ENCODE results near the gene PLA2G12A.

The PLA2G12A gene

DNA sequence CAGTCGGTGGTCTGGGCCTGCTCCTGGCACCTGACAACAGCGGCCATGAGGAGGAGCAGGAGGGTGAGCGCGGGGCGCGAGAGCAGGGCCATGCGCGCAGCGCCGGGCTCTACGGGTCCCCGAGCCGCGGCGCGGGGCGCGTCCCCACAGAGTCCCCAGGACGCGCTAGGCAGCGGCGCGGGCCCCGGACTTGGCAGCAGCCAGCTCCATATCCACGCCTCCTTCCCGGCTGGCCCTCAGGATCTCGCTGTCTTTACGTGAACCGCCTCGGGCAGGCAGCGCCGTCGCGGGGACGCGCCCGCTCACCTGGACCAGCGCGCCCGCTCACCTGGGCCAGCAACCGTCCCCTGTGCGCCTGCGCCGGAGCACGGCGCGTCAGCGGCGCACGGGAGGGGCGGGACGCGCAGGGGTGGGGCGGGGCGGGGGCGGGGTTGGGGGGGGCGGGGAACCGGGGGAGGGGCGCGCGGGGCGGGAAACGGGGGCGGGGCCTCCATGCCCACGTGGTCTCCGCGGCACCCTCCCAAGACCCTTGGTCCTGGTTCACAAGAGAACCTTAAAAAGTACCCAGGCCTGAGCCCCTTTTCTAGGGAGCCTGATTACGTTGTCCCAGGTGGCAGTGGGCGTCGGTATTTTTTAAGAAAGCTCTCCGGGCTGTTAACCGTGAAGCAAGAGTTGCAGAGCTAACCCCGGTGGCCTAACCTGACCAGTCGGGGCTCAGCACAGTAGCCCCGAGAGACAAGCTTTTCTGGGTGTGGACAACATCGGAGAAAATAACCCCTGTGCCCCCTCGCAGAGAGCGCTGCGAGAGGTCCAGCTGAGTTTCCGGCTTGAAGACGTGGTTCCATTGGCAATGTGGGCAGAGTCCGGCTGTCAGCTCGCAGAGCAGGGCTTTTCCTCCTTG lies at the start of gene PLA2G12A:
PLA2G12A (minus strand) TSS at position 353 of the 901 bp plus-strand sequence; CDS start at position 92, 261 bp downstream.
- DNase-seq = peak; percentile 51

DNA sequence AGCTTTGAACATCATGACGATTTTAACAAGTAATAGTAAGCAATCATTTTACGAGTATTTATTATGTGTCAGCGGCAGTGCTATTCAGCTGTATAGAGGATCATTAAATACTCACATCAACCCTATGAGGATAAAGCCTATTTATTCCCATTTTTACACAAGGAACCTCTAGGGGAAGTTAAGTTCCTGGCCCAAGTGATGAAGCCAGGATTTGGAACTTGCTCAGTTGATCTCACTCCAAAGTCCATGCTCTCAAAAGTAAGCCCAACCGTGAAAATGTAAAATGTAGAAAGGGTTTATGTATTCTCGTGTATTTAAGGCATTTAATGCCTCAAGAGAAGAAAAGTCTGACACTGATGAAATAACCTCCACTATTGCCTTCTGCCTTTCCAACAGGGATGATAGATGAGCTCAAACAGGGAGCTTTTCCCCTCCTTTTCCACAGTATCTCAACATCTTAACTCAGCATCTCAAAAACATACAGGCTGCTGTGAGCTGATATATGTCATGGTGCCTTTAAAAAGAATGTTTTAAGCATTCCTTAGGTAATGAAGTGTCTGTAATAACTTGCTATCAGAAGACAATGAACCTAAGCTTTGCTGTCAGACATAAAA lies 35.0 kb upstream of the PLA2G12A start:
- DNase-seq = no peak

DNA sequence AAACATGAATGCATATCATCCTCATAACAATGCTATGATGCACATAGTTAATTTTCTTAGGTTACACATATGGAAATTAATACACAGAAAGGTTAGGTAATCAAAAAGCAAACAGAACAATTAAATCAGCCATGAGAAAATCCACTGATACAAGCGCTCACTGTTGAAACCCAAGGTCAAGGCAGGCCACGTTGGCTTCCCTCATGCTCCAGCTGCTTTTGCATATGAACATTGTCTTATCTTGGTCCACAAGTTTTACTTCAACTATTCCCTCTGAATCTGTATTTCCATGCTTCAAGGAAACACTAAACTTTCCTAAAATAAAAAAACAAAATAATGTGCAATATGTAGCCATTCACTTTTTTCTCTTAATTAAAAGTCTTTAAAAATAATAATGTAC lies 34.5 kb upstream of the PLA2G12A start:
- no peak for DNase-seq

DNA sequence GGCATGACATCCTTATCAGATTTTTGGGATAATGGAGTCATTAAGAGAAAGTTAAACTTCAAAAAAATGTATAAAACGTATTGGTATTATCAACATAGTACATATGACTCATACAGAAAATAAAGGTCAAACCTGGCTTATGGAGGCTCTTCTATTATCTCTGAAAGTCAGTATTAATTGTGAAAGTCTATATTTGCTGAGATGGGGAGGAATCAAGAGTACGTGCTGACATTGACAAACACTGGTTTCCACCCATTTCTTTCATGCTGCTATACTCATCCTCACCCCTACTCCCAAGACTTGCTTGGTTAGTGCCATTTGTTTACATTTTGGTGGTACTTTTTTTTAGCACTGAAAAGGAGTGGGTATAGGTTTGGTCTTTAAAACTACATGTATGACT lies 30.8 kb upstream of the PLA2G12A start:
- DNase-seq = no peak

DNA sequence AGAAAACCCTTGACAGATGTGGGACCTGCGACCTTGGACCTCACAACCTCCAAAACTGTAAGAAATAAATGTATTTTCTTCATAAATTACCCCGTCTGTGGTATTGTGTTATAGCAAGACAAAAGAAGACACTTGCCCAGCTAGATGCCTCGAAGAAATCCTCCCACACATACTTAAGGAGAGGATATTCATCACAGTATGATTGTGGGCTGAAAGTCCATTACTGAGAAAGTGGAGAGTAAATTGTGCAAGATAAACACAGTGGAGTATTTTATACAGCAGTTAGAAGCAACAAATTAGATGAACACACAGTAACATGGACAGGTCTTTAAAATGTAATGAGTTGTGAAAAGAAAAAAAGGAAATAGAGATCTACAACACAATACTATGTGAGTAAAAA lies 25.8 kb upstream of the PLA2G12A start:
- no peak for DNase-seq

DNA sequence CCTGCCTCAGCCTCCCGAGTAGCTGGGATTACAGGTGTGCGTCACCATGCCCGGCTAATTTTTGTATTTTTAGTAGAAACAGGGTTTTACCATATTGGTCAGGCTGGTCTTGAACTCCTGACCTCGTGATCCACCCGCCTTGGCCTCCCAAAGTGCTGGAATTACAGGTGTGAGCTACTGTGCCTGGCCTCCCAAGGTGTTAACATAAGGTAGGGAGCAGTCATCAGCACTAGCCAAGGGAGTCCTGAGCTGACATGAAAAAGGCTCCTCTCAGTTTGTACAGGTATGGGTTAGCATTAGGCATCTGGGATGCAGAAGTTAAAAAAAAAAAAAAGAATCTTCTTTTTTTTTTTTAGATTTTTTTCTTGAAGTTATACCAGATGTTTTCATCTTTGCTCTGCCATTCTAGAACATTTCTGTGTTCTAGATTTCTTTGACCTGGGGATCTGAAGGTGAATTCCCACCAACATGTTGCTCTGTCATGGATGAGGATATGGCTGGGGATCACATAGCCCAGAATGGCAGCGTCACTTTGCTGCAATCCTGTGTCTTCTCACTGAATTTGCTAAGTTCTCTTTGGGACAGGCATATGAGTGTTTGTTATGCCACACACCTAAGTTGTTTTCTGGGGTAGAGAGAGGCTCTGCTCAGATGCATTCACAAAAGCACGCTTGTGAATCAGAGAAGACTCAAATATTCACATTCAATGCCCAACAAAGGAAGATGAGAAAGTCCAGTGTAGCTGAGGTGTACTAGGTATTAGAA lies 24.4 kb upstream of the PLA2G12A start:
- DNase-seq = no peak

DNA sequence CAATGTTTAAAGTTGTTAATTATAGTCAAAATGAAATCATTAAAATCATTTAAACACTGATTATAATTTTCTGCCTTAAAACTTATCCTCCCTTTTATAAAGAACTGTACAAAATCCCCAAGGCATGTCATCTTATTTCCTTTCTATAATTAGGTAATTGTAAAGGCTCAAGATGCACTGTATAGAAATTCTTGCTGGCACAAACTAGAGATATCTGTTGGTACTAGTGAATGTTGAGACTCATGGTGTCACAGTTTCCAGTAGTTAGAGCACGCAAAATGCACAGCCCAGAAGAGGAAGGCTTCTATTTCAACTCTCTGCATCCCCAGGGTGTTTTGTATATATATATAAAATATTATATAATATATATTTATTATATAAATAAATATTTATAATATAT lies 22.7 kb upstream of the PLA2G12A start:
- DNase-seq = no peak

DNA sequence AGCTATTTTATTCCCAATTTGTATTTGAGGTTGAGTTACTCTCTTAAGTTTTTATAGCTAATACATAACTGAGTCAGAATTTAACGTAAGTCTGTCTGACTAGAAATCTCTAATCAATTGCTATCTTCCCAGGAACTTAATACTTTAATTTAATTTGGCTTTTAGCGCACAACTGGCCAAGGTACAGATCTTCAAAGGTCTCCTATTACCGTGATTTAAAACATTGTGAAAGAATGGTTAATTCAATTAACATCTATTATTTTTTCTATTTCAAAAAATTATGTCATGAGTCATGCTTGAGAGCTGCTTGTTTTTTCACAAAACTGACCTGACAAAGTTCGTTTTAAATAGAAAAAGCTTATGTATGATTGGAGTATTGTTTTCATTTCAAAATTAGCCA lies 22.0 kb upstream of the PLA2G12A start:
- no peak for DNase-seq

DNA sequence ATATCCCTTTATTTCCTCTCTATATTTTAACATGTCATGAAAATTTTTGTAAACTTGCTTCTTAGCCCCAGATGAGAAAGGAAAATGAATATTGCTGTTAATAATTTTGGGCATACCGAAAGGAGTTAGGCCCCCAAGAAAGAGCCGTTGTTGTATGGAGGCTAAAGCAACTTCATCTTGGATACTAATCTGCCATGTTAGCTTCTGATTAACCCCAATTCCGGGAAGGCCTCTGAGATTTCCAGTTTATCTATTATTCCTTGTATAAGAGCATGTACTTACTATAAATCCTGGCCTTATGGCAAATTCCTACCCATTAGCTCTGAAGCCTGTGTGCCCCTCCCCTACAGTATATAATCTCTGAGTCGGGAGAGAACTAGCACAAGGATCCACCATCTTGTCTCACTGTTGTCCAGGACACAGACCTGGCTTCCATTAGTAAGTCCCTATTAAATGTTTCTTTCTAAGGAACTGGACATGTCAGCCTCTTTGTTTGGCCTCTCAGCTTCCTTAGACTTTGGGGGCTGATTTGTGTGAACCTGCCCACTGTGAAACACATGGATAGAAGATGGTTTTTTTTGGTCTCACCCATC lies 20.9 kb upstream of the PLA2G12A start:
- no peak for DNase-seq

DNA sequence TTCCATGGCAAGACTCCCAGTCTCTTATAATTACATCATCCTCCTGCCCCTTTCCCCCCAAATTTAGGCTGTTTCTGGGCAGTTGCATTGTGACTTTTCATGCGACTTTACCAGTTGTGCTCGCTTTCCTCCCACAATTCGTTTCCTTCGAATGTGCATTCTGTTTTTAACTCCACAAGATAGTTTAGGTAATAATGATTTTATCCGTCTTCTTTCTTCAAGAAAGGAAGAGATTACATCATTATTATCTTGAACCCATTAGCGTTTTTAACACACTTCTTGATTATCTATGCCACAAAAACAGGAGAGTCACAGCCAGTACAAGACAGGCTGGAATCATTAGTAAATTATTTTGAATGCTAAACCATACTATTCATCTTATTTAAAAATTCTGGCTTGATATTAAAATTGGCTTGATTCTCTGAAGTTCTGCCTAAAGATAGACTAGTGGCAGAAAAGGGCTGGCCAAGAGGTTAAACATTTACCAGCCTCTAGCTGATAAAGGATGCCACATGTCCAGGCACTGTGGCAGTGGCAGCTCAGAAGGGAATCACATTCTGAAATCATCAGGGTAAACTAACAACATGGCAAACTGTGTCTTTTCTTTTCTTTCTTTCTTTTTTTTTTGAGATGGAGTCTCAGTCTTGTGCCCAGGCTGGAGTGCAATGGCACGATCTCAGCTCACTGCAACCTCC lies 19.7 kb upstream of the PLA2G12A start:
- DNase-seq = no peak

DNA sequence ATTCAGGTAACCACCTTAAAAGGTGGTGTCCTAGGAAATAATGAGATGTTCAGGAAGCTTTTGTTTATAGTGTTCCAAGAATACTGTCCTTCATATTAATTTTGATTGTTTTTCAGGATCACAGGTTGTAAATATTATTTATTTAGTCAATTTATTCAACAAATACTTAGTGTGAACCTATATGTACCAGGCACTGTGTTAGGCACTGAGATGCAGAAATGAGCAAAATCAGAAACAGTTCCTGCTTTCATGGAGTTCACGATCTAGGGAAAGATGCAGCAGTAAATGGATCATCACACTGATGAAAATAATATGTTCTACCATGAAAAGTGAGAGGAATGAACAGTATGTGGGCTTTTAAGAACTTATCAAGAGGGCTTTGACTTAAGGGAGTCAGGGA lies 18.2 kb upstream of the PLA2G12A start:
- DNase-seq = no peak

DNA sequence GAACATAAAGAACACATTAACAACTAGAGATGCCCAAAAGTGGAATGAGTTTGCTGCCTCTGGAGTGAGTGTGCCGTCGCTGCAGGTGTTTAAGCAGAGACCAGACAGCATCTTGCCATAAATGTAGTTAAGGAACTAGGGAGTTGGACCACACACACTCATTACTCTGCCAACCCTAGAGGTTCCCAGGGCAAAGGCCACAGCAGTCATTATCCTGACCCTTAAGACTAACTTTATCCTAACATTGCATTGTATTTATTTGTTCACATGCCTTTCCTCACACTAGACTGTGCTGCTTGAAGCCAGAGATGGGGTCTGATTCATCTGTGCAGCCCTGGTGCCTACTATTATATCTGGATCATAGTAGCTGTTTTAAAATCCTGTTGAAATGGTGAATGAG lies 16.9 kb upstream of the PLA2G12A start:
- DNase-seq = no peak

DNA sequence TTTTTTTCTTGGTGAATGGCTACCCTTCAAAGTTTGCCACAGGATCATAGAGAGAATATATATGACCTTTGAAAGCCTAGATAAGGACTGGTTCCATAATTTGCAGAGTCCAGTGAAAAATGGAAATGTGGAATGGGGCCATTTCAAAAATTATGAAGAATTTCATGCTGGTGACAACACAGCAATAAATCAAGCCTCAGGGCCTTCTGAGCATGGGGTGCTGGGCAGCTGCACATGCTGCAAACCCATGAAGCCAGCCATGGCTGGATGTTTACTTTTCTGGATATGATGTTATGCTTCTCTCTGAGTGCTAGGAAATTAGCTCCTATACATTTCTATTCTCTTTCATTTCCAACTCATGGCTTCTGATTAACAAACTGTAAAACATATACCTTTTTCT lies 16.0 kb upstream of the PLA2G12A start:
- no peak for DNase-seq

DNA sequence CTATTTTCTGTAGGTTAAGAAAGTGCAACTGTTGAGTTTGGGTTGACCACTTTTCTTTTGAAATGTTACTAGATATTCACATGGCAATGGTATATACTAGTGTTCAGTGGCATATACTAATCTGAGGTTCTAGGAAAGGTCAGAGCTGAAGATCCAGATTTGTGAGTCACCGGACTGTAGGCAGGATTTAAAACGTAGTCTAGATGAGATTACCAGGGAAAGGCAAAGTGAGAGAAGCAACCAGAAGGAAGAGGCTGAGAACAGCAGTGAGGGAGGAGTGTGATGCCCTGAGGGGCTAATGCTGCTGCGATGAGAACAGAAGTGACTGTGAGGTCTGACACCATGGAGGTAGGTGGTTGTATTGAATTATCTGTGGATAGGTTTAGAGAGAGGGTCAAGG lies 9.7 kb upstream of the PLA2G12A start:
- no peak for DNase-seq

DNA sequence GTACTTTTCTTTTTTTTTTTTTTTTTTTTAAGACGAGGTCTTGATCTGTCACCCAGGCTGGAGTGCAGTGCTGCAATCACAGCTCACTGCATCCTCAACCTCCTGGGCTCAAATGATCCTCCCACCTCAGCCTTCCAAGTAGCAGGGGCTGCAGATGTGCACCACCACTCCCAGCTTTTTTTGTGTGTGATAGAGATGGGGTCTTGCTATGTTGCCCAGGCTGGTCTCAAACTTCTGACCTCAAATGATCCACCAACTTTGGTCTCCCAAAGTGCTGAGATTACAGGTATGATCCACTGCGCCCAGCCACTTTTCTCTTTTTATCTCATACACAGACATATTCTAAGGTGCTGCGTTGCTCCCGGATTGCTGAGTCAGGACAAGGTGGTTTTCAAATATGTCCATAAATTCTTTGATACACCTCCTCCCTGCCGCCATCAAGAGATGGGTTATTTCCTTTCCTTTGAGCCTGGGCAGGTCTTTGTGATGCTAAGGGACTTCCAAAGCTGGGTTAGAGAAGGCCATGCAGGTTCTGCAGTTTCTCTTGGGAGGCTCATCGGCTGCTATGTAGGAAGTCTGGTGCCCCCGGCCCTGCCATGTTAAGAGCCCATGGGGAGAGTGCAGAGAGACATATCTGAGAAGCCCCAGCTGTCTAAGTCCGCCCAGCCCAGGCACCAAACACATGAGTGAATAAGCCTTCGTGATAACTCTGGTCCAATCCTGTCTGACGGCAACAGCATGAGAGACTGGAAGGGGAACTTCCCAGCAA lies 8.4 kb upstream of the PLA2G12A start:
- no peak for DNase-seq

DNA sequence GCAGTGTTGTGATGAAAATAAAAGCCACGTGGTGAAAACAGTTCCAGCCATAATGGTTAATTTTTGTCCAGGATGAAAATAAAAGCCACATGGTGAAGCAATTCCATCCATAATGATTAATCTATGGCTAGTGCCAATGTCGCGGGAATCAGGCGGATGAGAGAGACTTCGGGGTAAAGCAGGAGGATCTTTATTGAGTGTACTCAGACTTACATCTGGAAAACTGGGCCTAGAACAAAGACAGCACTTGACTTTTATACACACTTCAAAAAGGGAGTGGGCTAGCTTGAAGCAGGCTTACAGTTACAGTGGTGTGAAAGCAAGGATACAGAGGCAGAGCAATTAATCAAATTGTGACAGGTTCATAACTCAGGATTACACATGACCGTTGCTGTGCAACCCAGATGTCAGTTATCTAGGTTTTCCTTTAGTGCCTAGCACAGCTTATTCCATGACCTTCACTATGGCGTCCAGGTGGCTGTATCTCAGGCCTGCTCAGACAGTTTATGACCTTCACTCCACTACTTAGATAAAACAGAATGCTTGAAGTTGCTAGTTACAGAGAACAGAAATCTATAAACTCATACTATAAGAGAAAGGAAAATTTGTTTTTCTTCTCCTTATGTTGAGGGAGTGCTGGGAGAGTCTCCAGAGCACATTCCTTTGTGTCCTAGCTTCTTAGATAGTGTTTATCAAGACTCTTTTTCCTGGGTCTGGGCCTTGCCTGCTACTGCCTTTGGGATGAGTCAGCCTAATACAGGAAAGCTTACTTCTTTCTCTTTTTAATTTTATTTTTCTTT lies 5.9 kb upstream of the PLA2G12A start:
- no peak for DNase-seq

DNA sequence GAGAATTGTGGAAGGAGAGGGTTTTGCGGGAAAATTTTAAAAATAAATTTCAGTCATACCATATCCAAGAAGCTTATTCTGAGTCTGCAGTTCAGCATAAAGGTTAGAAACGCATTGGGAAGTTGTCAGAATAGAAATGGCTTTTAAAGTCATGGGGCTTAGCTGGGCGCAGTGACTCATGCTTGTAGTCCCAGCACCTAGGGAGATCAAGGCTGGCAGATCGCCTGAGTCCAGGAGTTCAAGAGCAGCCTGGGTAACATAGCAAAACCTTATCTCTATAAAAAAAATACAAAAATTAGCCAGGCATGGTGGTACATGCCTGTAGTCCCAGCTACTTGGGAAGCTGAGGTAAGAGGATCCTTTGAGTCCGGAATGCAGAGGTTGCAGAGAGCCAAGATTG lies 3.9 kb upstream of the PLA2G12A start:
- DNase-seq = no peak

DNA sequence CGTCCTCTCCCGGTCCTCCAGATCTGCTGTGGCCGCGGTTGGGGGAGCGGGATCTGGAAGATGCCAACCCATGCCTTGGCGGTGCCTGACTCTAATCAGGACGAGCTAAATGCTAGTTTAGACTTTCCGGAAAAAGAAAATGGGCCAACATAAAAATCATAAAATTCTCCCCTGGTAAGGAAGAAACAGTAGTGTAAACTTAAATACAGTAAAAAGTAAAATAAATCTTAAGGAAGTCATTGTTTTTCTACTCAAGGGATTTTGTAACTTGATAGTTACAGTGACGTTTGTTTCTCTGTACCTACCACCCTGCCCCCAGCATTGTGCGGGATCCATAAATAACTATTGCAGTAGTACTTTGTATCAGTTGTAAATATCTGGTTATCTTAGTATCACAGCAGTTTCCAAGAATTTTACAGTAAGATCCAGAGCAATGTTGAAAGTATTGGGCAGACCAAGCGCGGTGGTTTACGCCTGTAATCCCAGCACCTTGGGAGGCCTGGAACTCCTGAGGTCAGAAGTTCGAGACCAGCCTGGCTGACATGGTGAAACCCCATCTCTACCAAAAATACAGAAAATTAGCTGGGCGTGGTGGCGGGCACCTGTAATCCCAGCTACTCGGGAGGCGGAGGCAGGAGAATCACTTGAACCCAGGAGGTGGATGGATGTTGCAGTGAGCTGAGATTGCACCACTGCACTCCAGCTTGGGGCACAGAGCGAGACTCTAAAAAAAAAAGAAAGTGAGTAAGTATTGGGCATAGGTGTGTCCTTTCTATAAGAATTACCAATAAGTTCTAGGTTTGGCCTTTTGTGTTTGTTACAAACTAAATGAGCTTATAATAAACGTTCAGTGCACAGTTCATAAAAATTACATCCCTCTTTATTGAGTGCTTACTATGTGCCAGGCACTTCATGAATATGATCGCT lies 1.0 kb upstream of the PLA2G12A start:
- no peak for DNase-seq

DNA sequence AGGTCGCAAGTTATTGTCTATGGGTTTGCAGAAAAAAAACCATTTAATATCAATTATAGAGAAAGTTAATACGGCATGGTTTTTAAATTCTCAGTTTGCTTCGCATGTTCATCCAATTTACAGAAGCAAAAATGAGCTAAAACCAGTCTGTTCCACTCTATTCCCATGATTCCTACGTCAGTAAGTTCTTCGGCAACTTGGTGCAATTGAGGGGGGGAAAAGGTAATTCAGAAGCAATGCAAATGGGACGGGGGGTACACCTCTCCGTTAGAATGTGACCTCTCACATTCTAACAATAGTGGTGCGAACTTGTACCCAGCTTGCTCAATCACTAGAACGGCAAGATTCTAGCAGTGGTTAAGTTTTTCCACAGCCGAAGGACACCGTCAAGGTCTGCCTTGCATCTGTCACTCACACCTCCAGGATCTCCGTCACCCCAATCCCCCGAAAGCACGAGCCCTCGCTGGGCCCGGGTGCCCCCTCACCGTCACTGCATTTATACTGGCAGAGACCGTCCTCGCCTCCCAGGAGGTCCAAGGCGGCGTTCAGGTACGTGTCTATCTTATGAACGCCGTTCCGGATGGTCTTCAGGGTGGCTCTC lies 653 bp downstream of the PLA2G12A start:
- no peak for DNase-seq
